OCI-LY1 (cell line): ENCODE measurements around the gene ATP7B.

Source experiments
- H2AFZ ChIP-seq: fragments of 200-600 bp; sonication (generic), shearing (Covaris generic); 2 replicates; pipeline ENCODE4 v1.6.0; 2014; ENCODE audit warnings: antibody characterized with exemption, mild to moderate bottlenecking, low read length
- H3F3A ChIP-seq: fragments of 200-600 bp; sonication (generic), shearing (Covaris generic); 2 replicates; pipeline ENCODE4 v1.6.0; 2014; ENCODE audit warnings: mild to moderate bottlenecking, antibody characterized with exemption, low read length, moderate library complexity; ENCODE audit not compliant: insufficient read depth
- H3K27ac ChIP-seq: fragments of 200-600 bp; sonication (generic); 2 replicates; pipeline ENCODE4 v1.5.1; 2014; ENCODE audit warnings: low read length, mixed run types, mild to moderate bottlenecking, low read depth; ENCODE audit not compliant: poor library complexity, severe bottlenecking
- H3K27me3 ChIP-seq: fragments of 200-600 bp; sonication (generic); 2 replicates; pipeline ENCODE4 v1.6.0; 2014; ENCODE audit warnings: antibody characterized with exemption, mild to moderate bottlenecking, low read length, moderate library complexity; ENCODE audit not compliant: insufficient read depth
- H3K36me3 ChIP-seq: fragments of 200-600 bp; sonication (generic); 2 replicates; pipeline ENCODE4 v1.6.1; 2014; ENCODE audit warnings: mild to moderate bottlenecking, antibody characterized with exemption, low read length, moderate library complexity, mixed read lengths; ENCODE audit not compliant: insufficient read depth
- H3K4me1 ChIP-seq: fragments of 200-600 bp; sonication (generic); 2 replicates; pipeline ENCODE4 v1.5.1; 2014; ENCODE audit warnings: mild to moderate bottlenecking, low read length, moderate library complexity; ENCODE audit not compliant: insufficient read depth, severe bottlenecking
- H3K4me2 ChIP-seq: fragments of 200-600 bp; sonication (generic), shearing (Covaris generic); 2 replicates; pipeline ENCODE4 v1.6.1; 2014; ENCODE audit warnings: low read length
- H3K4me3 ChIP-seq: fragments of 200-600 bp; sonication (generic); 2 replicates; pipeline ENCODE4 v1.5.1; 2014; ENCODE audit warnings: low read length, low read depth, mild to moderate bottlenecking, mixed read lengths; ENCODE audit not compliant: poor library complexity, severe bottlenecking
- H3K79me2 ChIP-seq: fragments of 200-600 bp; shearing (Covaris generic); 2 replicates; pipeline ENCODE4 v1.6.1; 2016; ENCODE audit warnings: mixed run types, low read length, mixed read lengths; ENCODE audit not compliant: insufficient read depth
- H3K9ac ChIP-seq: fragments of 200-600 bp; sonication (generic), shearing (Covaris generic); 2 replicates; pipeline ENCODE4 v1.6.1; 2014; ENCODE audit warnings: mild to moderate bottlenecking, low read length, mixed read lengths
- H3K9me2 ChIP-seq: fragments of 200-600 bp; sonication (generic), shearing (Covaris generic); 2 replicates; pipeline ENCODE4 v1.6.1; 2014; ENCODE audit warnings: low read depth, mild to moderate bottlenecking, low read length, mixed read lengths
- H3K9me3 ChIP-seq: fragments of 200-600 bp; shearing (Covaris generic); 2 replicates; pipeline ENCODE4 v1.6.1; 2014; ENCODE audit warnings: low read length, mixed read lengths
- H4K20me1 ChIP-seq: fragments of 200-600 bp; sonication (generic), shearing (Covaris generic); 2 replicates; pipeline ENCODE4 v1.6.0; 2016; ENCODE audit warnings: mild to moderate bottlenecking, low read length; ENCODE audit not compliant: insufficient read depth
- EZH2 ChIP-seq: fragments of 200-600 bp; sonication (generic), shearing (Covaris generic); IDR thresholded peaks from 2 replicates; pipeline ENCODE4 v1.8.0; 2017; ENCODE audit warnings: borderline replicate concordance, mixed run types, mild to moderate bottlenecking, antibody characterized with exemption, low read length, moderate library complexity, mixed read lengths
- TF ChIP-seq, protein P1 (sequence below): fragments of 200-600 bp; sonication (generic), shearing (Covaris generic); IDR thresholded peaks from 2 replicates; pipeline ENCODE4 v1.5.1; 2017; ENCODE audit warnings: mild to moderate bottlenecking, antibody characterized with exemption, low read length, moderate library complexity, mixed read lengths

Gene ATP7B

GRCh38 chr13:52024481-52024880 is 13.2 kb upstream of the ATP7B start, which contains the start of gene UTP14C:
Gene UTP14C (plus strand): TSS chr13:52024691. CDS start chr13:52028805, 4,114 bp downstream.
- H3K36me3 ChIP-seq: peaks cover 73% of the 10 kb centered on the region
- no peak for TF ChIP-seq EZH2
- TF ChIP-seq, protein P1, sequence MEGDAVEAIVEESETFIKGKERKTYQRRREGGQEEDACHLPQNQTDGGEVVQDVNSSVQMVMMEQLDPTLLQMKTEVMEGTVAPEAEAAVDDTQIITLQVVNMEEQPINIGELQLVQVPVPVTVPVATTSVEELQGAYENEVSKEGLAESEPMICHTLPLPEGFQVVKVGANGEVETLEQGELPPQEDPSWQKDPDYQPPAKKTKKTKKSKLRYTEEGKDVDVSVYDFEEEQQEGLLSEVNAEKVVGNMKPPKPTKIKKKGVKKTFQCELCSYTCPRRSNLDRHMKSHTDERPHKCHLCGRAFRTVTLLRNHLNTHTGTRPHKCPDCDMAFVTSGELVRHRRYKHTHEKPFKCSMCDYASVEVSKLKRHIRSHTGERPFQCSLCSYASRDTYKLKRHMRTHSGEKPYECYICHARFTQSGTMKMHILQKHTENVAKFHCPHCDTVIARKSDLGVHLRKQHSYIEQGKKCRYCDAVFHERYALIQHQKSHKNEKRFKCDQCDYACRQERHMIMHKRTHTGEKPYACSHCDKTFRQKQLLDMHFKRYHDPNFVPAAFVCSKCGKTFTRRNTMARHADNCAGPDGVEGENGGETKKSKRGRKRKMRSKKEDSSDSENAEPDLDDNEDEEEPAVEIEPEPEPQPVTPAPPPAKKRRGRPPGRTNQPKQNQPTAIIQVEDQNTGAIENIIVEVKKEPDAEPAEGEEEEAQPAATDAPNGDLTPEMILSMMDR: no peak
- no peaks in the 10 kb centered on the region for H3F3A ChIP-seq
- H3K27me3 ChIP-seq: no peaks in the 10 kb centered on the region
- no peaks in the 10 kb centered on the region for H3K79me2 ChIP-seq
- no peaks in the 10 kb centered on the region for H3K4me1 ChIP-seq
- no peak within 1 kb of the TSS for H3K4me2 ChIP-seq
- H3K9me3 ChIP-seq: no peaks in the 10 kb centered on the region
- no peak within 1 kb of the TSS for H3K4me3 ChIP-seq
- no peak within 1 kb of the TSS for H2AFZ ChIP-seq
- H3K9me2 ChIP-seq: no peaks in the 10 kb centered on the region
- no peaks in the 10 kb centered on the region for H4K20me1 ChIP-seq
- H3K9ac ChIP-seq: no peak within 1 kb of the TSS
- no peak within 1 kb of the TSS for H3K27ac ChIP-seq

DNA sequence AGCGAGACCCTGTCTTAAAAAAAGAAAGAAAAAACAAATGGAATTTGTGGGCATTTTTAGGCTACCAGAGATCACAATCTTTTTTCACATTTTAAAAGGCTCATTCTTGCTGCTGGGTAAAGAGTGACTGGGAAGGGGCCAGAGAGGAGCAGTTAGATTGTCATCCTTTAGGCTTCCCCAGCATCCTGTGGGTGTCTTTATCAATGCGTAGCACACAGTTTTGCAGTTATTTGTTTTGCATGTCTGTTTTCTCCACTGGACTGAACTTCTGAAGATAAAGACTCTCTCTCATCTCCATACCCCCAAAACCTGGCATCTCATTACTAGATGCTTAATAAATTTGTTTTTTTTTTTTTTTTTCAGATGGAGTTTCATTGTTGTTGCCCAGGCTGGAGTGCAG is 11.1 kb upstream of the ATP7B start:
- Histone ChIP-seq H3K4me2 (no peak overlapping the region), H2AFZ (no peak overlapping the region), H3F3A (no peaks in the 10 kb centered on the region), H3K27ac (no peak overlapping the region), H3K4me1 (no peaks in the 10 kb centered on the region), H3K27me3 (no peaks in the 10 kb centered on the region), H3K9me2 (no peaks in the 10 kb centered on the region), H4K20me1 (no peaks in the 10 kb centered on the region), H3K4me3 (no peak overlapping the region), H3K36me3 (peaks cover 66% of the 10 kb centered on the region), H3K9me3 (no peaks in the 10 kb centered on the region), H3K79me2 (no peaks in the 10 kb centered on the region; the same call in 1 of the 2 replicates), H3K9ac (no peak overlapping the region)
- TF ChIP-seq, protein P1: no peak
- TF ChIP-seq EZH2: no peak

DNA sequence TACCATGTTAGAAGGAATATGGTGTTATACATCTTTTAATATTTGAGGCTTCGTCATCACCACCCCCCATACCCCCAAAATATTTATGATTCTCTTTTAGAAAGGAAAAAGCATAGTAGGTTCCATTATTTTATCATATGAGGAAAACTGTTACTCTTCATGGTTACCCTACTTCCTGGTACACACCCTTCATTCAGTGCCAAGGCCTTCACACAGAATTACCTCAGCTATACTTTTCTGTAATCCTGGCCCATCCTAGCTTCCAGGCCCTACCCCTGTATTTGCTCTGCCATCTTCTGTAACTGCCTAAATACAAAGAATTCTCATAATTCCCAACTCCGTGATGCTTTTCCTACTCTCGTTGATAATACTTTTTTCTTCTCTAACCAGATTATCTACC is 8.9 kb upstream of the ATP7B start:
- Histone ChIP-seq H3K4me1 (no peaks in the 10 kb centered on the region), H3K79me2 (no peaks in the 10 kb centered on the region; the same call in 1 of the 2 replicates), H3K27ac (no peak overlapping the region), H3K27me3 (no peaks in the 10 kb centered on the region), H3K4me2 (no peak overlapping the region), H3F3A (no peaks in the 10 kb centered on the region), H3K36me3 (peaks cover 59% of the 10 kb centered on the region), H4K20me1 (no peaks in the 10 kb centered on the region), H3K4me3 (no peak overlapping the region), H3K9ac (no peak overlapping the region), H3K9me2 (no peaks in the 10 kb centered on the region), H2AFZ (no peak overlapping the region), H3K9me3 (no peaks in the 10 kb centered on the region)
- TF ChIP-seq, protein P1: no peak
- TF ChIP-seq EZH2: no peak
